CD4-positive, alpha-beta T cell (primary cell): Measurements from ENCODE around the gene ISCU. TPM values are rescaled to one million over a fixed set of nuclear protein-coding genes. Genes with fewer than 3 reads are reported as not detected.
A peak's percentile ranks its signal among the peaks of the same experiment; 100 is the strongest.
"Not testable (repeated sequence)": the region's sequence is repeated elsewhere in the genome, so short reads cannot be mapped to it uniquely, and the experiment has no call there.

Experiments used
- ATAC-seq: fragments of 200-7000 bp; cut with Tn5 transposase; one replicate; pipeline ENCODE4 v1.10.0; 2022; ENCODE audit warnings: mild to moderate bottlenecking; ENCODE audit not compliant: poor library complexity
- CTCF ChIA-PET: fragments of 350-600 bp; sonication (Branson Sonifier 250); formaldehyde crosslinking; loops from one replicate; lab custom pipeline; 2021; ENCODE audit warnings: antibody characterized with exemption, inconsistent platforms; lab: Charles Lee
- POLR2A ChIA-PET: fragments of 350-600 bp; sonication (Branson Sonifier 250); formaldehyde crosslinking; loops from one replicate; lab custom pipeline; 2021; ENCODE audit warnings: antibody characterized with exemption, inconsistent platforms; lab: Charles Lee
- DNase-seq, 14 experiments: peaks; one replicate each; pipeline ENCODE4 v3.0.0-alpha.2; 2013 to 2020; ENCODE audit warnings: mixed read lengths in 2 of 14
- H3K27ac ChIP-seq, 2 donors: one replicate each; pipeline versions ENCODE4 v1.5.1 to v1.7.0; 2013; ENCODE audit warnings: low read length in 2 of 2, low read depth in 1 of 2, mild to moderate bottlenecking in 1 of 2
- H3K27me3 ChIP-seq, 2 experiments: 1 replicate in 1 of 2; 2 replicates in 1 of 2; pipeline versions ENCODE4 v1.6.1 to v1.7.0; 2013; ENCODE audit warnings: low read length in 2 of 2, control low read depth in 1 of 2, mild to moderate bottlenecking in 1 of 2, moderate library complexity in 1 of 2; ENCODE audit not compliant: insufficient read depth in 2 of 2, control insufficient read depth in 1 of 2
- H3K36me3 ChIP-seq: one replicate; pipeline ENCODE4 v1.6.1; 2013; ENCODE audit warnings: low read length, control low read depth; ENCODE audit not compliant: insufficient read depth
- H3K4me1 ChIP-seq: one replicate; pipeline ENCODE4 v1.6.1; 2013; ENCODE audit warnings: low read length, control low read depth; ENCODE audit not compliant: insufficient read depth
- H3K4me3 ChIP-seq: one replicate; pipeline ENCODE4 v1.5.1; 2013; ENCODE audit warnings: mild to moderate bottlenecking, low read length, moderate library complexity
- H3K9me3 ChIP-seq, 2 experiments: 1 replicate in 1 of 2; 2 replicates in 1 of 2; pipeline versions ENCODE4 v1.6.1 to v1.7.0; 2013; ENCODE audit warnings: low read length in 2 of 2, mild to moderate bottlenecking in 2 of 2, control low read depth in 1 of 2, moderate library complexity in 1 of 2; ENCODE audit not compliant: control insufficient read depth in 1 of 2, insufficient read depth in 1 of 2
- H3K27ac Mint-ChIP-seq: one replicate; pipeline ENCODE4 v1.8.0; 2020; ENCODE audit warnings: mixed read lengths
- H3K27me3 Mint-ChIP-seq: one replicate; pipeline ENCODE4 v1.8.0; 2021; ENCODE audit warnings: mixed read lengths
- H3K36me3 Mint-ChIP-seq: one replicate; pipeline ENCODE4 v1.8.0; 2021; ENCODE audit warnings: low read depth, mixed read lengths
- H3K4me1 Mint-ChIP-seq: one replicate; pipeline ENCODE4 v1.8.0; 2021; ENCODE audit warnings: low read depth, mixed read lengths
- H3K4me3 Mint-ChIP-seq: one replicate; pipeline ENCODE4 v1.8.0; 2020; ENCODE audit warnings: mild to moderate bottlenecking, mixed read lengths
- H3K9me3 Mint-ChIP-seq: one replicate; pipeline ENCODE4 v1.8.0; 2020; ENCODE audit warnings: mixed read lengths
- intact Hi-C, 2 experiments: fragments of 100-400 bp; cut with DNase I in 1 of 2; cut with micrococcal nuclease in 1 of 2; formaldehyde crosslinking; loops; one replicate each; pipeline versions ENCODE4 v1.15.1 to v1.9.0; 2023 to 2025; cut with DNase I, micrococcal nuclease
- total RNA-seq, 174 experiments: library from RNA in 2 of 174; stranded (reverse) in 2 of 174; gene quantifications; one replicate each; pipeline ENCODE4 v1.2.3 and lab custom pipeline; 2021 to 2026
- TF ChIP-seq, protein P1 (sequence below): fragments of 200-600 bp; IDR thresholded peaks from one replicate; pipeline ENCODE4 v1.8.0; 2022; ENCODE audit warnings: antibody characterized with exemption, mild to moderate bottlenecking

The ISCU gene
- total RNA-seq, 2 experiments from 2014 or later: 269 to 270 TPM

DNA sequence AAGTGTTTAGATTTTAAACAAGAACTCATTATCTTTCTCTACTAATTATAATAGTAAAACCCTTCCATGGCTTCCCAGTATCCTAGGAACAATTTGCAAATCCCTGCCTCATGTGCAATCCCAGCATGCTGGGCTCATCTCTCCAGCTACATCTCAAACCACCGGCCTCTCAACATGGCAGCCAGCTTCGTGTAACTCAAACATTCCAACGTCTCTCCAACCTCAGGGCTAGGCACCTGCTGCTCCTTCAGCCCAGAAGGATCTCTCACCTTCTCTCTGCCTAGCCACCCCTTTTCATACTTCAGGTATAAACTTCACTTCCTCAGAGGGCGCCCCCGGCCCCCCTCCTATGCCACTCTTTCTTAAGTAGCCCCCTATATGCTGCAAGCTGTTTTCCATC lies 8.6 kb upstream of the ISCU start:
- Mint-ChIP-seq H3K4me1 (peaks cover 90% of the 10 kb centered on the region), H3K27ac (peak overlapping the region; percentile 24), H3K27me3 (no peaks in the 10 kb centered on the region), H3K4me3 (peak overlapping the region; percentile 12), H3K9me3 (no peaks in the 10 kb centered on the region), H3K36me3 (peaks cover 65% of the 10 kb centered on the region)
- intact Hi-C loops: no loop called here
- Histone ChIP-seq H3K4me1 (peaks cover 42% of the 10 kb centered on the region), H3K27me3 (no peaks in the 10 kb centered on the region), H3K9me3 (no peaks in the 10 kb centered on the region), H3K36me3 (peaks cover 34% of the 10 kb centered on the region), H3K27ac (no peak overlapping the region), H3K4me3 (no peak overlapping the region)
- POLR2A ChIA-PET: no interaction called here
- TF ChIP-seq, protein P1, sequence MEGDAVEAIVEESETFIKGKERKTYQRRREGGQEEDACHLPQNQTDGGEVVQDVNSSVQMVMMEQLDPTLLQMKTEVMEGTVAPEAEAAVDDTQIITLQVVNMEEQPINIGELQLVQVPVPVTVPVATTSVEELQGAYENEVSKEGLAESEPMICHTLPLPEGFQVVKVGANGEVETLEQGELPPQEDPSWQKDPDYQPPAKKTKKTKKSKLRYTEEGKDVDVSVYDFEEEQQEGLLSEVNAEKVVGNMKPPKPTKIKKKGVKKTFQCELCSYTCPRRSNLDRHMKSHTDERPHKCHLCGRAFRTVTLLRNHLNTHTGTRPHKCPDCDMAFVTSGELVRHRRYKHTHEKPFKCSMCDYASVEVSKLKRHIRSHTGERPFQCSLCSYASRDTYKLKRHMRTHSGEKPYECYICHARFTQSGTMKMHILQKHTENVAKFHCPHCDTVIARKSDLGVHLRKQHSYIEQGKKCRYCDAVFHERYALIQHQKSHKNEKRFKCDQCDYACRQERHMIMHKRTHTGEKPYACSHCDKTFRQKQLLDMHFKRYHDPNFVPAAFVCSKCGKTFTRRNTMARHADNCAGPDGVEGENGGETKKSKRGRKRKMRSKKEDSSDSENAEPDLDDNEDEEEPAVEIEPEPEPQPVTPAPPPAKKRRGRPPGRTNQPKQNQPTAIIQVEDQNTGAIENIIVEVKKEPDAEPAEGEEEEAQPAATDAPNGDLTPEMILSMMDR: no peak
- DNase-seq (no peak), ATAC-seq (no peak)
- CTCF ChIA-PET: no interaction called here

DNA sequence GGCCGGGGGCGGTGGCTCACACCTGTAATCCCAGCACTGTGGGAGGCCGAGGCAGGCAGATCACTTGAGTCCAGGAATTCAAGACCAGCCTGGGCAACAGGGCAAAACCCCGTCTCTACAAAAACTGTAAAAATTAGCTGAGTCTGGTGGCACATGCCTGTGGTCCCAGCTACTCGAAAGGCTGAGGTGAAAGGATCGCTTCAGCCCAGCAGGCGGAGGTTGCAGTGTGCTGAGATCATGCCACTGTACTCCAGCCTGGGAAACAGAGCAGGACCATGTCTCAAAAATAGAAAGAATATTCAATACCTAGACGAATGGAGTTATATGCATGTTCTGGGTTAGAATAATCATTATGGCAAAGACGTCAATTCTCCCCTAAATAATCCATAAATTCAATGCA lies 7.0 kb upstream of the ISCU start:
- peaks cover 28% of the 10 kb centered on the region for H3K36me3 ChIP-seq
- CTCF ChIA-PET: interaction anchor here (0.5 to 1.6 kb wide), 5 partner anchors 15 to 511 kb away, joined by 3 to 4 read pairs (median 3); no protein-coding TSS in a partner anchor
- H3K4me1 ChIP-seq: peaks cover 57% of the 10 kb centered on the region
- H3K27ac ChIP-seq, ATAC-seq, H3K4me3 ChIP-seq, H3K9me3 ChIP-seq, H3K4me3 Mint-ChIP-seq, H3K27me3 ChIP-seq, POLR2A ChIA-PET, DNase-seq, H3K27me3 Mint-ChIP-seq, H3K9me3 Mint-ChIP-seq, intact Hi-C loops: not testable (repeated sequence)
- H3K27ac Mint-ChIP-seq: peak overlapping the region; percentile 27
- peaks cover 92% of the 10 kb centered on the region for H3K4me1 Mint-ChIP-seq
- peaks cover 61% of the 10 kb centered on the region for H3K36me3 Mint-ChIP-seq

DNA sequence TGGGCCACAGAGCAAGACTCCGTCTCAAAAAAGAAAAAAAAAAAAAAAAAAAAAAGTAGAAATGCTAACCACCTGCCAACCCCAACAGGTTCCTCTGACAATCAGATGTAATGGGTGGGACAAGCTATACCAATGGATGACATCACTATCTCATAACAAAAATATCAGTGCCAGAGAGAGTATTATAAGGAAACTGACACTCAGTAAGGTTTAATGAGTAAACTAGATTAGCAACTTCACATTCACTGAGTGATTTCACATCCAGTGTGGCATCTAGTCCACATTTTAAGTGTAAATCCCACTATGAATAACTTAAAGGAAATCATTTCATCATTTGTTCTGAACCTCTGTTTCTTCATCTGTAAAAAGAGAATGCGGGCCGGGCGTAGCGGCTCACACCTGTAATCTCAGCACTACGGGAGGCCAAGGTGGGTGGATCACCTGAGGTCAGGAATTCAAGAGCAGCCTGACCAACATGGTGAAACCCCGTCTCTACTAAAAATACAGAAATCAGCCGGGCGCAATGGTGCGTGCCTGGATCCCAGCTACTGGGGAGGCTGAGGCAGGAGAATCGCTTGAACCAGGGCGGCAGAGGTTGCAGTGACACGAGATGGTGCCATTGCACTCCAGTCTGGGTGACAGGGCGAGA lies 3.3 kb upstream of the ISCU start:
- POLR2A ChIA-PET: interaction anchor here (2.8 to 8.0 kb wide), 3 partner anchors 59 to 73 kb away, joined by 8 to 164 read pairs (median 96); partner anchors contain the start of gene SELPLG
- Histone ChIP-seq H3K27ac (no peak overlapping the region), H3K4me3 (no peak overlapping the region)

More for the DNA sequence above, 3.3 kb upstream of the ISCU start:
- Histone ChIP-seq H3K9me3 (no peaks in the 10 kb centered on the region), H3K4me1 (peaks cover 71% of the 10 kb centered on the region), H3K27me3 (no peaks in the 10 kb centered on the region), H3K36me3 (peaks cover 30% of the 10 kb centered on the region)
- H3K9me3 Mint-ChIP-seq: no peaks in the 10 kb centered on the region
- intact Hi-C loops: no loop called here
- H3K4me1 Mint-ChIP-seq: peaks cover 83% of the 10 kb centered on the region
- ATAC-seq: no peak
- DNase-seq: no peak
- H3K27me3 Mint-ChIP-seq: no peaks in the 10 kb centered on the region
- H3K4me3 Mint-ChIP-seq: peak overlapping the region; percentile 99
- H3K27ac Mint-ChIP-seq: peak overlapping the region; percentile 74
- peaks cover 72% of the 10 kb centered on the region for H3K36me3 Mint-ChIP-seq
- CTCF ChIA-PET: interaction anchor here (1.4 to 2.3 kb wide), 3 partner anchors 59 to 534 kb away, joined by 3 to 6 read pairs (median 5); partner anchors contain the start of gene ALKBH2
- TF ChIP-seq, protein P1: no peak
